ENCODE results near the gene C19orf44.
"Not testable (repeated sequence)": the region's sequence is repeated elsewhere in the genome, so short reads cannot be mapped to it uniquely, and the experiment has no call there.

C19orf44 gene

DNA sequence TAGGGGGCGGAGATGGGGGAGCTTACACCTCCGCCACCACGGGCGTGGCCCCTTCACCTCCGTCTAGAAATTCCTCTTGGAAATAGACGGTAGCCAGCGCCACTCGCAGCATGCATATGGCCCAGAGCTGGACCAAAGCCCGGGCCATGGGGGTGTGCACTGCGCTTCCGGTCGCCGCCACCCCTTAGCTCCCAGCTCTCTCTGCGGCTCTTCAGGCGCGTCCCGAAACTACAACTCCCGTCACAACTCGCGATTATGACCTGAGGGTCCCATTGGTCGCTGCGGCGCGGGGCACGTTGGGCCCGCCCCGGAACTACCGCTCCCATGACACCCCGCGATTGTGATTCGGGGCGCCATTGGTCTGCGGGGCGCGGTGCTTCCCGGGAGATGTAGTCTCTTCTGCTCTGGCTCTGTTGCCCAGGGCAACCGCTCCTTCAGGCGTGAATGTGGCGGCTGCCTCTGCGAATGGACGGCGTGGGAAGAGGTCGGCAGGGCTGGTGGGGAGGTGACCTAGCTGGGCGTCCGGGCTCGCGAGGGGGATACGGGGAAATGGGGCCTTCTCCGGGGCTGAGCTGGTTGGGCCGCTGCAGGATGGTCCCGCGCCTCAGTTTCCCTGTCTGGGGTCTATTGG lies at the start of gene C19orf44, which contains the start of gene CALR3:
C19orf44 (plus strand) TSS at position 413 of the 631 bp plus-strand sequence. CDS start 4,399 bp downstream, outside the sequence.
CALR3 (minus strand) TSS at position 186 of the 631 bp plus-strand sequence; CDS start at position 148, 38 bp downstream.
- DNase-seq = peak; percentile 91 to 97

DNA sequence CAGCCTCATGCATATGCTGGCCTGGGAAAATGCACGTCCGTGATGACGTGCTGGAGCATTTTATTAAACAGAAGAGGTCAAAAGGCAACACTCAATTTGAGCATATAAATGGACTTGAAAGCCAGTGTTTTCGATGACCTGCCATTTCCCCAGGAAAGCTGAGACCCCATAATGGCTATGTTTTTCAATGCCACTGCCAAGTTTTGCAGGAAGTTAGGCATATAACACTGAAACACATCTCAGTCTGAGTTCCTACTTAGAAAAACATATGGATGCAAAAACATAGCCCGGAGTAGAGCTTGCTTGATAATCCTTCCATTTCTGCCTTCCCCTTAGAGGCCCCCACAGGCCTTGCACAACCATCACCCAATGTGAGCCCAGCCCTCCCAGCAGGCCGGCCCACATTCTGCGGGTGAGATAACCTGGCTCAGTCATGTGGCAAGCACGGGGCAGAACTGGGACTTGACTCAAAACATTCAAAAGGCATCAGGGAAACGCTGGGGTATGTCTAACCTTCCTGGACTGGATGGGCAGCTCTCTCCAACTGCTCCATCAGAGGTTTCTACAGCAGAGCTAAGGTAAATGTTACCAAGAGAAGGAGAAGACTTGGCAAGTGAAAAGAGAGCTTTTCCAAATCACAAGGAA lies 49.3 kb upstream of the C19orf44 start:
- DNase-seq = peak; percentile 26 to 56

GRCh38 chr19:16448872-16449271 lies 47.3 kb upstream of the C19orf44 start:
- DNase-seq = not testable (repeated sequence)

- DNase-seq = no peak
Measured at GRCh38 chr19:16449330-16449961, 46.7 kb upstream of the C19orf44 start.

- DNase-seq = no peak
Measured at GRCh38 chr19:16452325-16452724, 43.9 kb upstream of the C19orf44 start.

DNA sequence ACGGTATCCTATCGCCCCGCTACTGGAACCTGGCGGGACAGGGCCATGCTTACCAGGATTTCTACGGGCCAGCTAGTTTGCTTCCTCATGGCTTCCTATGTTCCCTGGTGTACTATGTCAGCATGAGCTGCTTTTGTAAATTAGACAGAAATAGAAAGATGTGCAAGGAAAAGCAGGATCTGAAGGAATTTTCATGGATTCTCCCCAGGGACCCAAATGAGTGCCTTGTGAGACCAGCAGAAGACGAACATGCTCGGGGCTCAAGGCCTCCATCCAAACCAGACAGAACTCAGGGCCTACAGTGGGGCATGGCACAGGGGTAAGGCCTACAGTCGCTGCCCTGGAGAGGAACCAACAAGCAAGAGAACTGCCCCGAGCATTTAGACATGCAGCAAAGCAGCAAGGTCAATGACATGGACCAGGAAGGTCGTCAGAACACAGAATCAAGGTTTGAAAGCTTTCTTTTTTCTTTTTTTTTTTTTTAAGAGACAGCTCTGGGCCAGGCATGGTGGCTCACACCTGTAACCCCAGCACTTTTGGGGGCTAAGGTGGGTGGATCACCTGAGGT lies 41.8 kb upstream of the C19orf44 start:
- no peak for DNase-seq

- DNase-seq = no peak
Measured at GRCh38 chr19:16455489-16455888, 40.7 kb upstream of the C19orf44 start.

- no peak for DNase-seq
Measured at GRCh38 chr19:16456652-16457194, 39.5 kb upstream of the C19orf44 start.

DNA sequence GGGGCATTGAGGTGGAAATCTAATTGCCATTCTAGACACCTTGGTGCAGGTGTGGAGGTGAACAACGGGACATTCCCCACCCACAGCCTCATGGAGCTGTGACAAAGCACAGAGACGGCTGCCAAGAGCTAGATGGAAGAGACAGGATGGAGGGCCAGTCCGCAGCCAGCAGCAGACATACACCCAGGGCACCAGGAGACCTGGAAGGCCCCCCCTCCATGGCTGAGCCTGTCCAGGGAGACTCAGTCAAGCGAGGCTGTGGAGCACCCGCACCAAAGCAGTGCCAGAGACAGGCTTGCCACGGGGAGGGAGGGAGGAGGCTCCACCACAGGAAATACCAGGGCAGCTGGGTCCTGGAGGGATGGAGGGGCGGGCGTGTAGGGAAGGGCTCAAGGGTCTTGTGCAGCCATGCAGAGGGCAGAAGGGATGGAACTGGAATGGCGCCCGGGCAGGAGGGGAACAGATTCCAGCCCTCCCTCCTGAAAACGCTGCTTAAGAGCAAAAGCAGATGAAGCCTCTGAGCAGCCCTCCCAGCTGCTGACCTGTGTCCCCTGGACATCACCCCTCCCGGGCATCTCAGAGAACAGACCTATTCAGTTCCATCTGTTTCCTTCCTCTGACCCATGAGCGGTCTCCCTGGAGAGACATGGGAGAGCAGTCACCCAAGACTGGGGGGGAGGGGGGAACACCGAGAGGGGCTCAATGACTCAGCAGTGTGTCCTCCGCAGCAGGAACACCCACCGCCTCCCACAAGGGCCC lies 38.8 kb upstream of the C19orf44 start:
- DNase-seq = peak in 1 of 2 experiments; percentile 59

- no peak for DNase-seq
Measured at GRCh38 chr19:16457954-16458331, 38.3 kb upstream of the C19orf44 start.

DNA sequence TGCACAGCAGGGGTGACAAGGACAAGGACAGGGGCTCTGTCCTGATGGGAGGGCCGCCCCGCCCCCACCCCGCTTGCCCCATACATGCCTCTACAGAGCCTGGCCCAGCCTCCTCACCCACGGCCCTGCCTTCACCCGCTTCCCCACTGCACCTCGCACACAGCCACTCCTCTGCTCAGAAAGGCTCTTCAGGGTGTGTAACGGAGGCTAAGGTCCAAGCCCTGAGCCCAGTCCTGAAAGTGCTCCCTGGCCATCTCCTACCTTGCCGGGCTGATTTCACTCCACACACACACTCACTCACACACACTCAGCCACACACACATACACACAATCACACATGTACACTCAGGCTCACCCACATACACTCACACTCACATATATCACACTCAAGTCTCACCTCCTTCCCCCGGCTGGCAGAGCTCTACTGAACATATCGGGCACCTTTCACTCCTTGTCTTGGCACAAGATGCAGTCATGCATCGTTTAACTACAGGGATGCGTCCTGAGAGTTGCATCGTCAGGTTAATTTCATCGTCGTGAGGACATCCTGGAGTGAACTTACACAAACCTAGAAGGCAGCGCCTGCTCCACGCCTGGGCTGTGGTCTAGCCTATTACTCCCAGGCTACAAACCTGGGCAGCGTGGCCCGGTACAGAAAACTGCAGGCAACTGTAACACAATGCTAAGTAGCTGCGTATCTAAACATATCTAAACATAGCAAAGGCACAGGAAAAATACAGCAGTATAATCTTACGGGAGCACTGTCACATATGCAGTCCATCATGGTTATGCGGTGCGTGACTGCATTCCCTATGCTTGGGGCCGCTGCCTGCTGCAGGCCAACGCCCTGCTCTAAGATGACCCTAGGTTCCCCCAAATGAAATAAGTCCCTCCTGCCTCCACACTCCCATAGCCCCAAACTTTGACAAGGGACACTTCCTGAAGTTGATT lies 37.5 kb upstream of the C19orf44 start:
- no peak for DNase-seq

DNA sequence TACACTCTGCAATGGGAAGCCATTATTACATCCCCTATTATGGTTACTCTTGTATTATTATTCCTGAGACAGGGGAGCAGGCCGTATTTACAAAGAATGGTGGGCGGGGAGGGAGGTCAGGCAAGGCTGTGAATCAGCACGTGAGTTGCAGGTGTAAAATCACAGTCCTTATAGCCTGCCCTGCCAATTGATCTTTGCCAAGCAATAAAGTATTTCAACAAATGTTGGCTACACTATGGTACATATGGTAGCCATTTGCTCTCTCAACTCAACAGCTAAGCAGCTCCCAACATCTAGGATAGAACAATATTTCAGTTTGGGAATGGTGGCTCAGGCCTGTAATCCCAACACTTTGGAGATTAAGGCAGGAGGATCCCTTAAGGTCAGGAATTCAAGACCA lies 36.5 kb upstream of the C19orf44 start:
- DNase-seq = no peak

- no peak for DNase-seq
Measured at GRCh38 chr19:16460454-16460853, 35.7 kb upstream of the C19orf44 start.

- DNase-seq = no peak
Measured at GRCh38 chr19:16461630-16462051, 34.6 kb upstream of the C19orf44 start.

DNA sequence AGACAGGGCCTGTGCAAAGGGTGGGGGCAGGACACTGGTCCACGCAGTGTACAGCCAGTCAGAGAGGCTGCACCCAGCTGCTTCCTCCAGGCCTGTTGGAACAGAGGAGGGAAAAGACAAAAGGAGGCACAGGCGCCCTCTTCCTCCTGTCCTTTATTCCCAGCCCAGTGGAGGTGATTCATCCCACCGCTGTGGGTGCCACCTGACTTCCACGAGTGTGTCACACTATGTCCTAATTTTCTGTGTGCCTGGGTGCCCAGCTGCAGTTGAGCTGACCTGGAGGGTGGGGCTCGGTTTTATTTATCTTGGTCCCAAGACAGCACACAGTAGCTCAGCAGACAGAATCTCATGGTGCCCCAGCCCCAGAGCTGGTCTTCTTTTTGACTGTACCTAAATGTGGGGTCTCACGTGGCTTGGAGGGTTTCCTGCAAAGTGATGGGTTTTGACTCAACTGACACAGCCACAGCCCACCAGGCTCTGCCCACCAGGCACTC lies 33.4 kb upstream of the C19orf44 start:
- no peak for DNase-seq

DNA sequence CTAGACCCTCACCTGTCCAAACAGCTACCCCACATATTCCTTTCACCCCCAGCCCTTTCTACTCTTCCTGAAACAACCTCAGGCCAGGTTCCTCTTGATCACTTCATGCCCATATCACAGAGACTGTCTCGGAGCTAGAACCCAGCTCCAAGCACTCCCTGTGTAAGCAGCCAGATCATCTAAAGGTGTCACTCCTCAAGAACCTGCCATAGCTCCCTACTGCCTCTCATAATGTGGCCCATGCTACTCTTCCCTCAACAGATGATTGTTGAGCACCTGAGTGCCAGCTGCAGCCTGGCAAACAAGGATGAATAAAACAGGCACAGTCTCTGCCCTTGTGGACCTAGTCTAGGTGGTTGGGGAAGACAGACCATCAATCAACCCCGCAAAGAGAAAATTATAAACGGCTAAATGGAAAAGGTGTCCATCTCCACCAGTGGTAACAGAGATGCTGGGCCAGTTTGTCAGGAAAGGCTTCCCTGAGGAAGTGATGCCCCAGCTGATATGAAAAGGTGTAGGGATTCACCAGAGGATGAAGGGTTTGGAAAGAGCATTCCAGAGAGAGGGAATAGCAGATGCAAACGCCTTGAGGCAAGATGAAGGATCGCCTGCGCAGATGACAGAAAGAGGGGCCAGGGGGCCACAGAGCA lies 32.7 kb upstream of the C19orf44 start:
- DNase-seq = no peak

DNA sequence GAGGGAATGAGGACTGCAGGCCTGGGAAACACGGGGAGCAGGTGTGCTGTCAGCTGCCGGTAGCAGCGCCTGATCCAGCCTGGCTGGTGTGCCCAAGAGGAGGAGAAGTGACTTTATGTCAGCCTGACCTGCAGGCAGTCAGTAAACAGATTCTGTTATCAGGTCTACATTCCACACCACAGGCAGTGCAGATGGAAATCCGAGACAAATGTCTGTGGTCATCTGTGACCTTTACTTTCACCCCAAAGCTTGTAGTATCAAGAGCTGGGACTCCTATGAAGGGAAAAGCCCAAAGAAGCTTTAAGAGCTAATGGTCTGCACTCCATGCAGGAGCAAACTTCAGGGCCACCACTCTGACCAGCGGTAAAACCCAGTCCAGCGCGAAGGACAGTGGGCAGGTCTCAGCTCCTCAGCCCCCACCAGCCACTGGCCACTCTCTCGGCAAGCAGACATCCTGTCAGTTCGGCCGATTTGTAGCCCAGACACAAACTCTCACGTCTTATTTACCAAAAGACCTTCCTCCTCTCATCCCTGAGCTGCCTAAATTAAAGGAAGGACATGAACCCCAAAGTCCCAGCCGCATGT lies 32.1 kb upstream of the C19orf44 start:
- DNase-seq = no peak

- DNase-seq = no peak
Measured at GRCh38 chr19:16465239-16465638, 31.0 kb upstream of the C19orf44 start.

DNA sequence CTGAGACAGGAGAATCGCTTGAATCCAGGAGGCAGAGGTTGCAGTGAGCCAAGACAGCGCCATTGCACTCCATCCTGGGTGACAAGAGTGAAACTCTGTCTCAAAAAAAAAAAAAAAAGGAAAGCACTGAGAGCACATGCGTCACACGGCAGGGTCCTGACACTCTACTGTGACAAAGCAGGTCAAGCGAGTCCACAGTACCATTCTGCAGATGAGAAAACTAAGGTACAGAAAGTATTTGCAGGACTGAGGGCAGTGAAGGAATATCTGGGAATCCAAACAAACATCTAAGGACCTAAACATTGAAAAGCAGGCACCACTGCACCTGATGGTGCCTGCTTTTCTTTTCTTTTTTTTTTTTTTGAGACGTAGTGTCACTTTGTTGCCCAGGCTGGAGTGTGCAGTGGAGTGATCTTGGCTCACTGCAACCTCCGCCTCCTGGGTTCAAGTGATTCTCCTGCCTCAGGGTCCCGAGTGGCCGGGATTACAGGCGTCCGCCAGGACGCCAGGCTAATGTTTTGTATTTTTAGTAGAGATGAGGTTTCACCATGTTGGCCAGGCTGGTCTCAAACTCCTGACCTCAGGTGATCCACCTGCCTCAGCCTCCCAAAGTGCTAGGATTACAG lies 29.3 kb upstream of the C19orf44 start:
- not testable (repeated sequence) for DNase-seq

GRCh38 chr19:16467581-16467980 lies 28.6 kb upstream of the C19orf44 start:
- no peak for DNase-seq

All from NCI-H526 (cell line).